Kidney epithelial cell (primary cell): ENCODE measurements around the gene DHRS11. TPM values are rescaled to one million over a fixed set of nuclear protein-coding genes. Genes with fewer than 3 reads are reported as not detected.

Experiments used
- DNase-seq: peaks from one replicate; pipeline ENCODE4 v3.0.0-alpha.2; 2010; ENCODE audit warnings: low read depth
- H3K27me3 ChIP-seq: 2 replicates; pipeline ENCODE4 v1.6.0; 2011; ENCODE audit warnings: low read length; ENCODE audit not compliant: control insufficient read depth, insufficient read depth
- H3K36me3 ChIP-seq: 2 replicates; pipeline ENCODE4 v1.5.1; 2011; ENCODE audit warnings: low read length; ENCODE audit not compliant: control insufficient read depth, insufficient read depth
- H3K4me3 ChIP-seq: 2 replicates; pipeline ENCODE4 v1.5.1; 2011; ENCODE audit warnings: low read depth, mild to moderate bottlenecking, control low read depth, low read length
- total RNA-seq: library from RNA; depleted of rRNA; stranded (reverse); fragments of >200 nt; gene quantifications from 2 replicates; pipeline ENCODE4 v1.2.3, GENCODE V29; 2015
- TF ChIP-seq, protein P1 (sequence below): IDR thresholded peaks from 2 replicates; pipeline ENCODE4 v1.5.1; 2011; ENCODE audit warnings: mild to moderate bottlenecking, moderate library complexity, low read length, control low read depth, inconsistent platforms; ENCODE audit not compliant: insufficient read depth, poor library complexity, severe bottlenecking

Gene DHRS11
- total RNA-seq, 1 donor from 2014 or later: 5.4 TPM

DNA sequence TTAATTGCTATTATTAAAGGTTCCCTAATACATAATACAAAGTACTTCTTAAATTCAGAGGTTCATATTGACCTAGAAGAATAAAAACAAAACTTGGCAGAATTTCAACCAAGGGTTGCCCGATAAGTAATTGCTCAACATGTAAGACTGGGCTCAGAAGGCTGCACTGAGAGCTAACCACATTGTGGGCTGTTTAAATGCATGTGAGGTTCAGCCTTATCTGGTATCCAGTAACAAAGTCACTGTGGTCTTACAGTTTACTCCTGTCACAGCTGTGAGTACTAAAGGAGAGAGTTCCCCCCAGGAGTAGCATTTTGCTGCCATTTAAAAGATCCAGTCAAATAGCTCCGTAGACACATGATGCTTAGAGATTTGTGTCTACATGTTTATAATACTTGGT lies 1.6 kb upstream of the DHRS11 start:
- TF ChIP-seq, protein P1, sequence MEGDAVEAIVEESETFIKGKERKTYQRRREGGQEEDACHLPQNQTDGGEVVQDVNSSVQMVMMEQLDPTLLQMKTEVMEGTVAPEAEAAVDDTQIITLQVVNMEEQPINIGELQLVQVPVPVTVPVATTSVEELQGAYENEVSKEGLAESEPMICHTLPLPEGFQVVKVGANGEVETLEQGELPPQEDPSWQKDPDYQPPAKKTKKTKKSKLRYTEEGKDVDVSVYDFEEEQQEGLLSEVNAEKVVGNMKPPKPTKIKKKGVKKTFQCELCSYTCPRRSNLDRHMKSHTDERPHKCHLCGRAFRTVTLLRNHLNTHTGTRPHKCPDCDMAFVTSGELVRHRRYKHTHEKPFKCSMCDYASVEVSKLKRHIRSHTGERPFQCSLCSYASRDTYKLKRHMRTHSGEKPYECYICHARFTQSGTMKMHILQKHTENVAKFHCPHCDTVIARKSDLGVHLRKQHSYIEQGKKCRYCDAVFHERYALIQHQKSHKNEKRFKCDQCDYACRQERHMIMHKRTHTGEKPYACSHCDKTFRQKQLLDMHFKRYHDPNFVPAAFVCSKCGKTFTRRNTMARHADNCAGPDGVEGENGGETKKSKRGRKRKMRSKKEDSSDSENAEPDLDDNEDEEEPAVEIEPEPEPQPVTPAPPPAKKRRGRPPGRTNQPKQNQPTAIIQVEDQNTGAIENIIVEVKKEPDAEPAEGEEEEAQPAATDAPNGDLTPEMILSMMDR: no peak
- no peak for DNase-seq
- Histone ChIP-seq H3K27me3 (no peaks in the 10 kb centered on the region), H3K4me3 (no peak overlapping the region), H3K36me3 (peaks cover 2% of the 10 kb centered on the region)

DNA sequence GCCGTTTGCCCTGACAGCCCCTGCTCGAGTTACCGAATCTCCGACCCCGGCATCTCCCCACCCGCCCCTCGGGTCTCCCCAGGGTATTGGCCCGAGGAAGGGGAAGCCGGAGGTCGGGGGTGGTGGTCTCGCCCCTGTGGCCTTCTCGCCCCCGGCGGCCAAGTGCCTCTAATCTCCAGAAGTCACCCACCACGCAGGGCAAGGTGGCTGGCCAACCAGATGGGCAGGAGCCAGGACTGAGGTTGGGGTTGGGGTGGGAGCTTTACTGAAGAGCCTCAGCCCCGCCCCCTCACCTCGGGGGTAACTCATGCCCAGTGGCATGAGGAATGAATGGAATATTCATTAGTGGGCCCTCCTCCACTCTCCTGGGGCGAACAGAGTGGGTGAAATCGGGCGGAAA lies 637 bp downstream of the DHRS11 start:
- DNase-seq: no peak
- Histone ChIP-seq H3K36me3 (no peaks in the 10 kb centered on the region), H3K27me3 (no peaks in the 10 kb centered on the region), H3K4me3 (peak overlapping the region; percentile 62)
- TF ChIP-seq, protein P1: no peak

DNA sequence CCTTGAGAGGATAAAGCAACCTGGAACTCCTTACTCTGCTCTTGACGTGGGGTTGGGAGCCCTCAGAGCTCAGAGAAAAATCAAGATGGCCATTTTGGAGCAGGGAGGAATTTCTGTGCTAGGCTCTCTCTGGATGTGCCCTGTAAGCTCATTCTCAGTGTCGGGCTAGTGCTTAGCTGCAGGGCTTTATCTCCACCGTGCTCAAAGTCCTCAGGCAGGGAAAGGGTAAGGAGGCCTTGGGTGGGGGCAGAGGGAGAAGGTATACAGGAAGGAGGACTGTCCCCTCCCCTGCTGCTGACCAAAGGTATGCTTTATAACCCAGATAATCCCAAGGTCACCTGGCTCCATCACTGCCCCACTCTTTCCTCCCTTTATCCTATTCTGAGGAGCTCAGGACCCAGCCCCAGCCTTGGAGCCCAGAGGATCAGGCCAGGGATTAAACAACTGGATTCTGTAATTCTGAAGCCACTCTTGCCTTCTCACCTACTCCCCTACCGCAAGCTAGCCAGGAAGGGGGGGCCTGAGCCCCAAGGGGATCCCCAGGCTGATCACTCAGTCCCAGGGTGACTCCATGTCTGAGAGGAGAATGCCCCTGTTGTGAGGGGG lies 1.1 kb downstream of the DHRS11 start:
- H3K36me3 ChIP-seq: no peaks in the 10 kb centered on the region
- peak overlapping the region; percentile 62 for H3K4me3 ChIP-seq
- H3K27me3 ChIP-seq: no peaks in the 10 kb centered on the region
- TF ChIP-seq, protein P1: no peak
- DNase-seq: no peak

DNA sequence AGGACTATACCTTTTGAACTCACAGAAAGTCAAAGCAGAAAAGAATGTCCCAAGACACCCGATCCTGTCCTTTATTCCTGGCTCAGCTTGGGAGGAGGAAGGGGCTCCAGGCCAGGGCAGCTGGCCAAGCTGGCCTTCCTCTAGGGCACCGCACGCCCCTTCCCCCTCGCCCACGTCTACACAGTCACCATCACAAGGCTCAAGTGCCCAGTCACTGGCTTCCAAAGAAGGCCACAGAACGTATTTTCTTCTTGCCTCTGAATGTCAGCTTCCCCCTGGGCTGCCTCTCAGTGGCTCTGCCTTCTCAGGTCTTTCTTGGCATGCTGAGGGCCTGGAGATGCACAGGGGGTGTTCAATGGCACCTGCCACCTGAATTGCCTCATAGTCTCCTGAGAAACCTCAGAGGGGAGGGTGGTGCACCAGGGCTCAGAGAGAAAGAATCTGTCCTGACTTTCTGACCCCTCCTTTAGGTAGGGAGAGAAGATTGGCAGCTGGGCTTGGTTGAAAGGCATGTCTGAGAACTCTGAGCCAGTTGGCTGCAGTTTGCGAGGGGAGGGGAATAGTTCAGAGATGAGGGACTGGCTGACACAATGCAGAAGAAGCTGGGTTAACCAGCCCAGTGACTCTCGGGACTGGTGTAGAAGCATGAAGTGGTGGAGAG lies 2.1 kb downstream of the DHRS11 start:
- no peak overlapping the region for H3K4me3 ChIP-seq
- no peaks in the 10 kb centered on the region for H3K36me3 ChIP-seq
- TF ChIP-seq, protein P1: no peak
- no peaks in the 10 kb centered on the region for H3K27me3 ChIP-seq
- DNase-seq: no peak

DNA sequence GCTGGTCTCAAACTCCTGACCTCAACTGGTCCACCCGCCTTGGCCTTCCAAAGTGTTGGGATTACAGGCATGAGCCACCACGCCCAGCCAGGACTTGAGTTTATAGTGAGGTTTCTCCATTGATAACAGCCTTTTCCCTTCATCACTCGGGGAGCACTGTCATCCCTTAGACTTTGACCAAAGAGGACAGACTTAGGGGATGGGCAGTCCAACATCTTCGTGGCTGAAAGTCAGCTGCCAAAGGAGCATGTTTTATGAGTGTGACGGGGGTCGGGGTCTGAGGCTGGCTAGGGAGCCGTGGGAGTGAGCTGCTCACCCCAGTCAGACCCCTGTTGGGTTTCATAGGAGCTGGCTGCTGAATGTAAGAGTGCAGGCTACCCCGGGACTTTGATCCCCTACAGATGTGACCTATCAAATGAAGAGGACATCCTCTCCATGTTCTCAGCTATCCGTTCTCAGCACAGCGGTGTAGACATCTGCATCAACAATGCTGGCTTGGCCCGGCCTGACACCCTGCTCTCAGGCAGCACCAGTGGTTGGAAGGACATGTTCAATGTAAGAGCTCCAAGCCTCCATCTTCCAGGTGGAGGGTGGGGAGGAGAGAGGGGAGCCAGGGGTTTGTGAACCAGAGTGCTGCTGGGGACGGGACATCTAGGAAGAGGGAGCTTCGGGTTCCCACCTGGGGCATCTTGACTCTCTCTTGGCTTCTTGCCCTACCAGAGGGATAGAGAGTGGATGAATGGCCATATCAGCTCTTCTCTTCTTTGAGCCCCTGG lies 3.1 kb downstream of the DHRS11 start:
- TF ChIP-seq, protein P1: no peak
- Histone ChIP-seq H3K4me3 (no peak overlapping the region), H3K36me3 (no peaks in the 10 kb centered on the region), H3K27me3 (no peaks in the 10 kb centered on the region)
- no peak for DNase-seq

DNA sequence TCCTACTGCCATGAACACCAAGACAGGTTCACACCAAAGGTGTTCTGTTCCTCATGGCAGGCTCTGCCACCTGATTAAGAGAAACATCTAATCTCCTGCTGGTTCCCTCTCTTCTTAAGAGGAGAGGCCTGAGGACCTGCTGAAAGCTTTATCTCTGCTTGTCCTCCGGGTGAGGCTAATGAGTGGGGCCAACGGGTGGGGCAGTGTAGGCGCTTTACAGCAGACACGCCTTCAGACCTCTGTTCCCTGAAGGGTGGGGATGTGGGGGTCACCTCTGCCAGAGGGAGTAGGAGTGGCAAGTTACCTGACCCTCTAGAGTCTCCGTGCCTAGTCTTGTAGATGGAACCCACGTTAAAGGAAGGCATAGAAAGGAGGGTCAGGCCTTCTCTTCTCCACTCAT lies 5.5 kb downstream of the DHRS11 start:
- no peaks in the 10 kb centered on the region for H3K27me3 ChIP-seq
- H3K36me3 ChIP-seq: no peaks in the 10 kb centered on the region
- no peak overlapping the region for H3K4me3 ChIP-seq
- TF ChIP-seq, protein P1: no peak
- DNase-seq: no peak
